Measurements from ENCODE around the gene NR3C2. TPM values are rescaled to one million over a fixed set of nuclear protein-coding genes. Genes with fewer than 3 reads are reported as not detected.

The NR3C2 gene
- total RNA-seq, 2 donors from 2014 or later: 10.0 to 11.2 TPM

DNA sequence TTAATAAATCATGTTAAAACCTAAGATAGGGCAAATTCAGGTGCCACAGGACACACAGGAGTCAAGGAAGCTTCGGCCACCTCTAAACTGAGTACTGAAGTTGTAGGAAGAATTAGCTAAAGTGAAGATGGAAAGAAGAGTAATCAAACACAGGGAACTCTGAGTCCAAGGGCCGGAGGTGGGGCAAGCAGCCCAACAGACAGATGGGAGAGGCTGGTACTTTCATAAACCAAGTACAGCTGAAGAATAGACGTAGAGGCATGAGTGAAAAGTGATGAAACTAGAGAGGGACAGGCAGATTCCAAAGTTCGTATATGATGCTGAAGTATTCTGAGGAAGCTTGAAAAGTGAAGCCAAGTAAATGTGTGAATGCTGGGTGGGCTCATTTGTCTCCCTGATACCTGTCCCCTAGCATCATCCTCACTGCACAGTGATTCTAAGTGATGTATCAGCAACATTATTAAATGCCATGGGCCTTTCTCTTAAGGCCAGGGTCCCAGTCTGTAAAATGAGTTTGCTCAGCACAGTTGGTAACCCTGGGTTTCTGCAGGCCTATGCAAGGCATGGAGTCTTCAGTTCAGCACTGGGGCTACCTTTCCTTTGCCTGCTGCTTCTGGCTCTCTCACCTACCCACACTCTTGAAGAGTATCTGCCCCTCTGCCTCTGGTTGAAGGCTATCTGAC is 203.3 kb downstream of the NR3C2 start:
- intact Hi-C loops (cut with DNase I): no loop called here

GRCh38 chr4:148238086-148238485 is 204.1 kb downstream of the NR3C2 start:
- DNase-seq (ENCODE audit: low spot score): no peak
- intact Hi-C loops (cut with DNase I): no loop called here

More for the DNA sequence above, 203.3 kb downstream of the NR3C2 start:
- DNase-seq (ENCODE audit: low spot score): no peak

GRCh38 chr4:148235809-148236208 is 206.4 kb downstream of the NR3C2 start:
- intact Hi-C loops (cut with DNase I): loop anchor here in 1 of 2 donors (1.0 kb wide), 1 partner anchor 7 kb away; no protein-coding TSS in a partner anchor
- no peak for DNase-seq (ENCODE audit: low spot score)

DNA sequence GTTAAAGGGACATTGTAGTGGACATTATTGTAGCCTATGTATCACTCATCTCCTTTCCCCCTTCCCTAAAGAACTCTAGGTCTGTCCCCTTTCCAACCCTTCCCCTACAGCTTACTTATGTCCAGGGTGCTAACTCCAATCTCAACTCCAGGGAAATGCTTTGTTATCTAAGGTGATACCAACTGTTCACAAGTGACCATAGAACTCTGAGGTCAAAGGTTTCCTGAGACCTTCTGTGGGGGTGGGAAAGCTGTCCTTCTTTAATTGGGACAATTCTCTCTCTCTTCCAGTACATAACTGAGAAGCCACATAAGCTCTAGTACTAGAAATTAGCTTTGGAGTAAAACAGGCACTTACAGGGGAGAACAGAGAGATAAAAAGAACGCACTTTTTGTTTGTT is 212.4 kb downstream of the NR3C2 start:
- intact Hi-C loops (cut with DNase I): no loop called here
- no peak for DNase-seq (ENCODE audit: low spot score)

DNA sequence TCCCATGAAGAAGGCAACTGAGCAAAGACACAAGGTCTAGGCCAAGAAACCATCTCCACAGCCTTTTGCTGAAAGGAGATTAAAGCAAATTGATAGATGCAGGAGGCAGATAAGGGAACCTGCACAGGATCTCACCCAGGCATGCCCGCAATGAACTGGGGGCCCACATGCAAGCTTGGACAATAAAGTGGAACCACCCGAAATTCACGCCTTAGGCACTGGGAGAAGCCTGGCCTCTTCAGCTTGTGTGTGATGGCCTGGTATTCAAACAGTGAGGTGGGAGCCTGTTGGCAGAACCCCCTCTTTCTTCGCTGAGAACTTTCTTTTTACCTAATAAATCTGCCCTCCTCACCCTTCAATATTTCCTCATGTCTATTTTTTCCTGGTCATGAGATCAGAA is 213.2 kb downstream of the NR3C2 start:
- intact Hi-C loops (cut with DNase I): no loop called here
- DNase-seq (ENCODE audit: low spot score): no peak

DNA sequence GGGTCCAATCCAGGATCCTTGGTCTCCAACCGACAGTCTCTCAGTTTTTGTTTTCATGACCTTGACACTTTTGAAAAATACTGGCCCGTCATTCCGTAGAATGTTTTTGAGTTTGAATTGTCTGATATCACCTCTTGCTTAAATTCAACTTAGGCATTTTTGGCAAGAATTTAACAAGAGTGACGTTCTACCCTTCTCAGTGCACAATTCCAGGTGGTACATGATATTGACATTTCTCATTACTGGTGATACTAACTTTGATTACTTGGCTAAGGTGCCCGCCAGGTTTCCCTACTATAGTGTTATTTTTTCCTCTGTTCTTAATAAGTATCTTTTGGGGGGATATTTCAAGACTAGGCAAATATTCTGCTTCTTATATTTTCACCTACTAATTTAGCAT is 215.1 kb downstream of the NR3C2 start:
- intact Hi-C loops (cut with DNase I): no loop called here
- DNase-seq (ENCODE audit: low spot score): no peak

DNA sequence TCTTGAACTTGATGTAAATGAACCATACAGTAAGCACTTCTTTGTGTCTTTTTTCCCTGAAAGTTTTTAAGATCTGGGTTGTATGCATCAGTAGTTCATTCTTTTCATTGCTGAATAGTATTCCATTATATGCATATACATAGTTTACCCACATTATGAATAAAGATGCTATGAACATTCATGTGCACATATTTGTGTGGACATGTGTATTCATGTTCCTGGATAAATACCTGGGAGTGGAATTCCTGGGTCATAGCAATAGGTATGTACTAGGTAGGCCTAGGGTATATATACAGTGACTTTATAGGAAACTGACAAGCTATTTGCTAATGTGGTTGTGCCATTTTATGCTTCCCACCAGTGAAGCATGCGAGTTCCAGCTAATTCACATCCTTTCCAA is 215.9 kb downstream of the NR3C2 start:
- intact Hi-C loops (cut with DNase I): no loop called here
- DNase-seq (ENCODE audit: low spot score): no peak

- intact Hi-C loops (cut with DNase I): no loop called here
- DNase-seq (ENCODE audit: low spot score): no peak
These were observed 216.6 kb downstream of the NR3C2 start for GRCh38 chr4:148225639-148226038.

DNA sequence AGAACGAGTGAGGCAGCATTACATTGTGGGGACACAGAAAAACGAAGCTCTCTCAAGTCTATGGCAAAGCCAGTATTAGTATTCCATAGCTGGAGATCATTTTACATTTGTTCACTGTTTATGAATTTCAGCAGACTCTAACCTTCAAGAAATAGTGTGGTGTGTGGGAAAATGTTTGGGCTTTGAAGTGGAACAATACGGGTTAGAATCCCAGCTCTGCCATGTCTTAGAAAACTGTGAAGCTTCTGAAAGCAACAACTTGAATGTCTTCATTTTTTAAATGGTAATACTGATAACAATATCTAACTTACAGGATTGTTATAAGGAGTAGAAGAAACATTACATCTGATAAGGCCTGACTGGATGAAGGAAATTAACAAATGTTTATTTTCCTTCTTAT is 217.7 kb downstream of the NR3C2 start:
- intact Hi-C loops (cut with DNase I): no loop called here
- DNase-seq (ENCODE audit: low spot score): no peak

- DNase-seq (ENCODE audit: low spot score): no peak
- intact Hi-C loops (cut with DNase I): no loop called here
These were observed 219.1 kb downstream of the NR3C2 start for GRCh38 chr4:148222991-148223660.

DNA sequence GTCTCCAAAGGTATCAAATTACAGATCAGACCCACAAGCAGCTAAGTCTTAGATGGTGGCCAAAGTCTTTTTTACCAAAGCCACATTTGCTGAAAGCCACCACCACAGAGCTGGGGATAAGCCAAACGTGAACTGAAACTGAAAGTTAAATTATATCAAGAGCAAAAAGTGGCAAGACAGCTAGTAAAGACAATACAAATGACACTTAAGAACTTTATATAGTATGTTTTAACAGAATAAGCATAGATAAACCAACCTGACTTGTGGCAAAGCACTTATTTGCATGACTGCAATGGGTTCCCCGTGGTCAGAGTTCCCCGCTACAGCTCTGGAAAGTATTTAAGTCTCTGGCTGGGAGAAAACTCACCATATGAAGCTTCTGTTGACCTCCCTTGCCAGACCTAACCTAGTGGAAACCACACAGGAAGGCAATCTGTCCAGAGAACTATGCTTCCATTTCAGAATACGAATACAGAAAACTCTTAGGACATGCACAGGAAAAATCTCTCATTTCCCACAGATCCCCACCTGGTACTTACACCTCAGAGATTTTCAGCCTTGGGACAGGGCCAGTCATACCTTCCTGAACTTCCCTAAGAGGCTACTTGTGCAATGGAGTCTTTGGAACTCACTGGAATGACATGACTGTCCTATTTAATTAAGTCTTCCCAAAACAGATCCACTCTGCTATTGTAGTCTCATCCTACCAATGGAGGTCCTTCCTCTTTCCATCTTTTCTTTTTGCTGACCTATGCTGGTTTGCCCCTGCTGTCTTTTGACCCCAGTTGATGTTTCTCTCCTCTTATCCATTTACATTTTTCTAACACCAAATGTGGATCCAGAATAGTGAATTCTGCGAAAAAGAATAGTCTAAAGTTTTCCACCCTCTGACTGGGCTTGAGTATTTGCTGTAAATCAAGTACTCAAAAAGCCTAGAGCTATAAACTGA is 225.1 kb downstream of the NR3C2 start:
- DNase-seq (ENCODE audit: low spot score): no peak
- intact Hi-C loops (cut with DNase I): no loop called here

DNA sequence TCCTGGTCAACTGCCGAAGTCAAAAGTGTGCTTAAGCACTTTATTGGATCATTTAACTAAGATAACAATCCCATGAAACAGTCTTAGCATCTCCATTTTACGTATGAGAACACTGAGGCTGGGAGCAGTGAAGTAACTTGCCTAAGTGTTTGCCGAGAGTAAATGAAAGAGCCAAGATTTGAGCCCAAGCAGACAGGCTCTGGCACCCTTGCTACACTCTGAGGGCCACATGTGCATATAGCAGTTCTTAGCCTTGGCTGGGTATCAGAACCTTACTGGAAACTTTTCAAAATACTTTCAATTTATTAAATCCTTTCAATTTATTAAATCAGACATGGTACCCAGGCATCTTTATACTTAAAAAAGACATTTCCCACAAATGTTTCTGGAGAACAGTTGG is 225.9 kb downstream of the NR3C2 start:
- no peak for DNase-seq (ENCODE audit: low spot score)
- intact Hi-C loops (cut with DNase I): no loop called here

- no peak for DNase-seq (ENCODE audit: low spot score)
- intact Hi-C loops (cut with DNase I): no loop called here
These were observed 227.0 kb downstream of the NR3C2 start for GRCh38 chr4:148215202-148215601.

DNA sequence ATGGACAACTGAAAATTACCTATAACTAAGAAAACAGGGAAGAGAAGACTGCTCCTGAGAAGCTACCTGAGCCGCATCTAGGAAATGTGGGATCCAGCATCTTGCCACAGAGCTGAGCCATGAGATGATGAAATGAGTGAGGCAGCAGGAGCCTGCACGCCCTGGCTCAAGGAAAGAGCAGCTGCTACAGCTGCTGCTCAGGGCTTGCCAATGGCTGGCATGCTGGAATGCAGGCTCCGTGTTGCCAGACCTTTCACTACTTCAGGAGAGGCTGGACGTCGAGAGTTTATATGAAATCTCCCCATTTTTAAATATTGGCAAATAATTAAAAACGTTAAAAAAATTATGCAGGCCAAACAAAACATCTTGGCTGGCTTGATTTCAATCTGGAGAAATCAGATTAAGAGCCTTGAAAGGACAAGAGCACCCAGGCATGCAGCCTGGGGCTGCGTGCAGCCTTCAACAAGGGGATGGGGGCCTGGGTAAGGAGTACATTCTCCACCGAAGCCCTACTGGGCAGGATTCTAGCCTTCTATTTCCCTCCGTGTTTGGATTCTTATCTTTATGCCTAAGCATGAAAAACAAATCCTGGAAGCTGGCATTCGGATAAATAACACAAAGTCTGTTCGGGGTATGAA is 227.6 kb downstream of the NR3C2 start:
- peak; percentile 80 for DNase-seq (ENCODE audit: low spot score)

GRCh38 chr4:148211533-148211932 is 230.7 kb downstream of the NR3C2 start:
- DNase-seq (ENCODE audit: low spot score): no peak
- intact Hi-C loops (cut with DNase I): no loop called here

More for the DNA sequence above, 227.6 kb downstream of the NR3C2 start:
- intact Hi-C loops (cut with DNase I): no loop called here

GRCh38 chr4:148210661-148211060 is 231.6 kb downstream of the NR3C2 start:
- no peak for DNase-seq (ENCODE audit: low spot score)
- intact Hi-C loops (cut with DNase I): no loop called here

DNA sequence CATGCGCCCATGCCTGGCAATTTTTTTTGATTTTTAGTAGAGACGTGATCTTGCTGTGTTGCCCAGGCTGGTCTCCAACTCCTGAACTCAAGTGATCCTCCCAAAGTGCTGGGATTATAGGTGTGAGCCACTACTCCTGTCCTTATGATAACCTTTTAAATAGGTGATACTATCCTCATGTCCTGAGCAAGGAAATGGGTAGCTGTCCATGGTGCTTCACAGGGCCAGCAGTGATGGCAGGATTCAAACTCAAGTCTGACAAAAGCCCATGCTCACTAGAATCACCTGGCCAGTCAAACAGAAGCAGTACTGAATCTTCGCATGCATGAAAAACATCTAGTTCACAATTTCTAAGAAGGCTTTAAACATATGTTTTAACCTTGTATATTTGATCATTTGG is 235.1 kb downstream of the NR3C2 start:
- intact Hi-C loops (cut with DNase I): no loop called here
- no peak for DNase-seq (ENCODE audit: low spot score)

DNA sequence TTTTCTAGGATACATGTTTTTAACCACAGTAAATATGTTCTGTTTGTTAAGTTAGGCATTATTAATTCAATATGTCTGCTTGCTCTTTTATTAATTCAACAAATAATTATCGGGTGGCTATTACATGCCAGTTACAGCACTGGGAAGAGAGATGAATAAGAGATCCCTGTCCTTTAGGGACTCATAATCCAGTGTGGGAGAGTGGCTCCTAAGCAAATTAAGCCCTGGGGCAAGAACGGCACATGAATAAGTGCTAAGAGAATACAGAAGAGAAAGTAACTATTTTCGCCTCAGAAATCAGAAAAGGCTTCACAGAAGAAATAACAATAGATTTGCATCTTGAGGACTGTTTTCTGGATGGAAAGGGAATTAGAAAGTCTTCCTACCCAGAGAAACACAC is 236.7 kb downstream of the NR3C2 start:
- intact Hi-C loops (cut with DNase I): no loop called here
- no peak for DNase-seq (ENCODE audit: low spot score)

- intact Hi-C loops (cut with DNase I): no loop called here
- no peak for DNase-seq (ENCODE audit: low spot score)
These were observed 237.3 kb downstream of the NR3C2 start for GRCh38 chr4:148204892-148205291.

DNA sequence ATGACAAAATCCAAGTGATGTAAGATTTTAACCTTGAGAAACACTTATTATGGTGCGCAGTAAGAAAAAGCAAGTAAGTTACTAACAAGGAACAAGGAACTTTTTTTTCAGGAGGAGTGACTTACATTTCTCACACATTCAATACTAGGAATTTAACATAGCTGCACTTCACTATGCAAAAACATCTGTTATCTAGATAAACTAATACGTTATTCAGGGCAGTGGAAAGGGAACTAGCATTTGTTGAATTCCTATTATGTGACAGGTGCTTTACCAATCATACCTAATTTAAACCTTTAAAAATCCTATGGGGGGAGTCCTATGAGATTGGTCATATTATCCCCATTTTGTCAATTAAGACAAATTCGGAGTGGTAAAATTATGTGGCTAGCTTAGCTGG is 238.0 kb downstream of the NR3C2 start:
- no peak for DNase-seq (ENCODE audit: low spot score)
- intact Hi-C loops (cut with DNase I): no loop called here
